ENCODE results near the gene FSIP2. TPM values are rescaled to one million over a fixed set of nuclear protein-coding genes. Genes with fewer than 3 reads are reported as not detected.

The FSIP2 gene
- total RNA-seq (ENCODE audit: low replicate concordance) = 12.7 and 15.9 TPM in 2 replicates

GRCh38 chr2:185738679-185739472 lies at the start of gene FSIP2:
Gene FSIP2, plus strand, starts transcription at chr2:185738804. Its CDS starts 91 bp downstream, at chr2:185738895.
- peaks cover 17% of the 10 kb centered on the region for H3K4me1 ChIP-seq
- peak within 1 kb of the TSS; percentile 67 for H3K4me3 ChIP-seq
- H3K27me3 ChIP-seq = no peaks in the 10 kb centered on the region
- peaks cover 2% of the 10 kb centered on the region for H3K27me3 Mint-ChIP-seq (ENCODE audit: insufficient read depth, low read depth)
- no peak within 1 kb of the TSS for H3K9ac ChIP-seq
- no peaks in the 10 kb centered on the region for H3K9me3 ChIP-seq (ENCODE audit: low read depth)
- no peaks in the 10 kb centered on the region for H3K36me3 ChIP-seq
- peak within 1 kb of the TSS; percentile 76 for H3K4me3 Mint-ChIP-seq
- peak within 1 kb of the TSS; percentile 94 for H2AFZ ChIP-seq (replicated peaks)
- H3K4me1 Mint-ChIP-seq = peaks cover 10% of the 10 kb centered on the region
- peak within 1 kb of the TSS; percentile 77 for H3K4me2 ChIP-seq
- H4K20me1 ChIP-seq (ENCODE audit: low read depth) = no peaks in the 10 kb centered on the region
- TF ChIP-seq EZH2 (IDR thresholded peaks at IDR 0.05) (no peak), CTCF (IDR thresholded peaks at IDR 0.05) (peak; percentile 99), EZH2phosphoT487 (IDR thresholded peaks at IDR 0.05) (no peak)
- DNase-seq (ENCODE audit: low spot score) = peak; percentile 96
- no peak within 1 kb of the TSS for H3K27ac ChIP-seq
- peaks cover 6% of the 10 kb centered on the region for H3K36me3 Mint-ChIP-seq
- H3K9me3 Mint-ChIP-seq = peaks cover 10% of the 10 kb centered on the region
- H3F3A ChIP-seq (ENCODE audit: low read depth) = peaks cover 12% of the 10 kb centered on the region
- no peaks in the 10 kb centered on the region for H3K79me2 ChIP-seq (ENCODE audit: low read depth)
- no peak within 1 kb of the TSS for H3K27ac Mint-ChIP-seq

GRCh38 chr2:185689906-185690539 lies 48.6 kb upstream of the FSIP2 start:
- H3K36me3 Mint-ChIP-seq = no peaks in the 10 kb centered on the region
- no peak overlapping the region for H3K27ac ChIP-seq

GRCh38 chr2:185695711-185696235 lies 42.8 kb upstream of the FSIP2 start:
- Histone ChIP-seq H3K36me3 (no peaks in the 10 kb centered on the region), H3F3A (ENCODE audit: low read depth) (no peaks in the 10 kb centered on the region), H3K79me2 (ENCODE audit: low read depth) (no peaks in the 10 kb centered on the region), H3K27me3 (no peaks in the 10 kb centered on the region), H2AFZ (replicated peaks) (no peak overlapping the region), H3K4me3 (no peak overlapping the region), H3K27ac (no peak overlapping the region), H4K20me1 (ENCODE audit: low read depth) (no peaks in the 10 kb centered on the region), H3K4me1 (peaks cover 1% of the 10 kb centered on the region), H3K9me3 (ENCODE audit: low read depth) (no peaks in the 10 kb centered on the region), H3K4me2 (no peak overlapping the region), H3K9ac (no peak overlapping the region)
- no peaks in the 10 kb centered on the region for H3K9me3 Mint-ChIP-seq
- no peaks in the 10 kb centered on the region for H3K27me3 Mint-ChIP-seq (ENCODE audit: insufficient read depth, low read depth)
- H3K4me1 Mint-ChIP-seq = no peaks in the 10 kb centered on the region
- no peak overlapping the region for H3K4me3 Mint-ChIP-seq
- no peak for TF ChIP-seq EZH2 (IDR thresholded peaks at IDR 0.05)
- TF ChIP-seq CTCF (IDR thresholded peaks at IDR 0.05) = no peak
- no peak for TF ChIP-seq EZH2phosphoT487 (IDR thresholded peaks at IDR 0.05)
- DNase-seq (ENCODE audit: low spot score) = no peak
- H3K27ac Mint-ChIP-seq = no peak overlapping the region
- H3K36me3 Mint-ChIP-seq = no peaks in the 10 kb centered on the region

More at GRCh38 chr2:185689906-185690539, 48.6 kb upstream of the FSIP2 start:
- Mint-ChIP-seq H3K9me3 (peaks cover 5% of the 10 kb centered on the region), H3K27ac (peak overlapping the region; percentile 26), H3K27me3 (ENCODE audit: insufficient read depth, low read depth) (no peaks in the 10 kb centered on the region), H3K4me3 (no peak overlapping the region), H3K4me1 (peaks cover 16% of the 10 kb centered on the region)
- DNase-seq (ENCODE audit: low spot score) = no peak
- Histone ChIP-seq H3K36me3 (no peaks in the 10 kb centered on the region), H4K20me1 (ENCODE audit: low read depth) (no peaks in the 10 kb centered on the region), H3K27me3 (no peaks in the 10 kb centered on the region), H3F3A (ENCODE audit: low read depth) (no peaks in the 10 kb centered on the region), H3K4me1 (no peaks in the 10 kb centered on the region), H2AFZ (replicated peaks) (no peak overlapping the region), H3K9me3 (ENCODE audit: low read depth) (no peaks in the 10 kb centered on the region), H3K79me2 (ENCODE audit: low read depth) (no peaks in the 10 kb centered on the region), H3K9ac (no peak overlapping the region), H3K4me2 (no peak overlapping the region), H3K4me3 (no peak overlapping the region)
- TF ChIP-seq EZH2 (IDR thresholded peaks at IDR 0.05) = no peak
- TF ChIP-seq EZH2phosphoT487 (IDR thresholded peaks at IDR 0.05) = no peak
- TF ChIP-seq CTCF (IDR thresholded peaks at IDR 0.05) = no peak
